ENCODE data around the gene EID2. TPM values are rescaled to one million over a fixed set of nuclear protein-coding genes. Genes with fewer than 3 reads are reported as not detected.

The EID2 gene
- total and polyA plus RNA-seq, 2 of the 4 experiments (the other 2 are of a cell fraction) = 5.7 to 9.8 TPM

- Histone ChIP-seq H3K4ac (ENCODE audit: low read depth, low read length) (no peak within 1 kb of the TSS), H4K91ac (ENCODE audit: insufficient read depth, low read depth, low read length) (no peak within 1 kb of the TSS), H3K4me3 (ENCODE audit: insufficient read depth, low read depth, low read length) (peak within 1 kb of the TSS; percentile 24; the same call in 1 of the 2 replicates), H3K36me3 (ENCODE audit: control insufficient read depth, insufficient read depth, low read length) (no peaks in the 10 kb centered on the region), H2AFZ (replicated peaks; ENCODE audit: low read length, poor library complexity) (peak within 1 kb of the TSS; percentile 85), H4K8ac (ENCODE audit: low read depth in 2 of 2, low read length in 2 of 2) (no peak within 1 kb of the TSS; a peak in 1 of 4 replicates), H2AK9ac (replicated peaks; ENCODE audit: low read depth, low read length, poor library complexity) (peak within 1 kb of the TSS; percentile 71), H3K56ac (ENCODE audit: extremely low read depth, insufficient read depth, low read length) (no peak within 1 kb of the TSS), H3K14ac (replicated peaks; ENCODE audit: low read depth, low read length) (no peak within 1 kb of the TSS), H4K5ac (ENCODE audit: low read depth, low read length) (no peak within 1 kb of the TSS), H3K4me2 (ENCODE audit: low read depth, low read length) (peak within 1 kb of the TSS; percentile 89), H3K9me3 (ENCODE audit: control insufficient read depth, insufficient read depth, low read length) (no peaks in the 10 kb centered on the region), H3K9ac (ENCODE audit: low read depth, low read length) (no peak within 1 kb of the TSS), H2AK5ac (ENCODE audit: low read depth, low read length) (0 out of 2 replicates have a peak within 1 kb of the TSS, but pooled peaks have one; percentile 2), H3K27me3 (ENCODE audit: control insufficient read depth, insufficient read depth, low read length) (peaks cover 38% of the 10 kb centered on the region), H2BK20ac (ENCODE audit: low read depth, low read length) (no peak within 1 kb of the TSS), H3K4me1 (ENCODE audit: control insufficient read depth, insufficient read depth, low read length) (peaks cover 3% of the 10 kb centered on the region; the same call in 1 of the 2 replicates), H3K27ac (ENCODE audit: insufficient read depth, low read length) (no peak within 1 kb of the TSS), H2BK120ac (ENCODE audit: low read depth, low read length) (no peak within 1 kb of the TSS), H3K18ac (ENCODE audit: low read depth, low read length) (no peak within 1 kb of the TSS), H2BK5ac (ENCODE audit: low read depth, low read length, poor library complexity, severe bottlenecking) (no peak within 1 kb of the TSS), H3K79me1 (ENCODE audit: low read depth in 1 of 2, low read length in 2 of 2) (no peaks in the 10 kb centered on the region), H4K20me1 (ENCODE audit: insufficient read depth, low read length) (no peaks in the 10 kb centered on the region), H3K23ac (ENCODE audit: low read depth, low read length) (peak within 1 kb of the TSS; percentile 28; the same call in 1 of the 2 replicates), H3K9me1 (ENCODE audit: insufficient read depth, low read length) (no peaks in the 10 kb centered on the region; the same call in 1 of the 2 replicates), H2BK15ac (ENCODE audit: low read depth, low read length) (no peak within 1 kb of the TSS)
- TF ChIP-seq BHLHE40 (IDR thresholded peaks at IDR 0.05; ENCODE audit: low read depth, low read length) (no peak), ELK1 (IDR thresholded peaks at IDR 0.05; ENCODE audit: borderline replicate concordance, low read depth, low read length) (no peak), MXI1 (IDR thresholded peaks at IDR 0.05; ENCODE audit: borderline replicate concordance, low read depth, low read length) (no peak), FOS (IDR thresholded peaks at IDR 0.05; ENCODE audit: low read depth, low read length) (no peak), NFE2L2 (IDR thresholded peaks at IDR 0.05; ENCODE audit: low read depth, low read length) (no peak), RCOR1 (IDR thresholded peaks at IDR 0.05; ENCODE audit: insufficient replicate concordance, low read length) (no peak), RAD21 (IDR thresholded peaks at IDR 0.05; ENCODE audit: low read length) (no peak), RFX5 (IDR thresholded peaks at IDR 0.05; ENCODE audit: low read depth, low read length) (no peak), SMC3 (IDR thresholded peaks at IDR 0.05; ENCODE audit: low read depth, low read length) (no peak), CHD1 (IDR thresholded peaks at IDR 0.05; ENCODE audit: low read depth, low read length) (no peak), MAZ (IDR thresholded peaks at IDR 0.05; ENCODE audit: borderline replicate concordance, low read depth, low read length) (no peak)
- TF ChIP-seq, protein P1, sequence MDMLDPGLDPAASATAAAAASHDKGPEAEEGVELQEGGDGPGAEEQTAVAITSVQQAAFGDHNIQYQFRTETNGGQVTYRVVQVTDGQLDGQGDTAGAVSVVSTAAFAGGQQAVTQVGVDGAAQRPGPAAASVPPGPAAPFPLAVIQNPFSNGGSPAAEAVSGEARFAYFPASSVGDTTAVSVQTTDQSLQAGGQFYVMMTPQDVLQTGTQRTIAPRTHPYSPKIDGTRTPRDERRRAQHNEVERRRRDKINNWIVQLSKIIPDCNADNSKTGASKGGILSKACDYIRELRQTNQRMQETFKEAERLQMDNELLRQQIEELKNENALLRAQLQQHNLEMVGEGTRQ (IDR thresholded peaks at IDR 0.05; ENCODE audit: low read depth, low read length) = no peak
- TF ChIP-seq, protein P2, sequence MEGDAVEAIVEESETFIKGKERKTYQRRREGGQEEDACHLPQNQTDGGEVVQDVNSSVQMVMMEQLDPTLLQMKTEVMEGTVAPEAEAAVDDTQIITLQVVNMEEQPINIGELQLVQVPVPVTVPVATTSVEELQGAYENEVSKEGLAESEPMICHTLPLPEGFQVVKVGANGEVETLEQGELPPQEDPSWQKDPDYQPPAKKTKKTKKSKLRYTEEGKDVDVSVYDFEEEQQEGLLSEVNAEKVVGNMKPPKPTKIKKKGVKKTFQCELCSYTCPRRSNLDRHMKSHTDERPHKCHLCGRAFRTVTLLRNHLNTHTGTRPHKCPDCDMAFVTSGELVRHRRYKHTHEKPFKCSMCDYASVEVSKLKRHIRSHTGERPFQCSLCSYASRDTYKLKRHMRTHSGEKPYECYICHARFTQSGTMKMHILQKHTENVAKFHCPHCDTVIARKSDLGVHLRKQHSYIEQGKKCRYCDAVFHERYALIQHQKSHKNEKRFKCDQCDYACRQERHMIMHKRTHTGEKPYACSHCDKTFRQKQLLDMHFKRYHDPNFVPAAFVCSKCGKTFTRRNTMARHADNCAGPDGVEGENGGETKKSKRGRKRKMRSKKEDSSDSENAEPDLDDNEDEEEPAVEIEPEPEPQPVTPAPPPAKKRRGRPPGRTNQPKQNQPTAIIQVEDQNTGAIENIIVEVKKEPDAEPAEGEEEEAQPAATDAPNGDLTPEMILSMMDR (conservative IDR thresholded peaks at IDR 0.05; ENCODE audit: low read depth, low read length) = no peak
- intact Hi-C loops (cut with micrococcal nuclease) = loop anchor here (5.0 kb wide), 2 partner anchors 33 to 173 kb away; partner anchors contain the start of gene EID2B
- POLR2A ChIA-PET (ENCODE audit: unreplicated experiment) = no interaction called here
- dilution Hi-C loops (cut with HindIII; ENCODE audit: low sequenced_read_pairs, unreplicated experiment) = no loop called here
- DNase-seq = no peak
- CTCF ChIA-PET = no interaction called here
- in situ Hi-C loops (cut with MboI; ENCODE audit: low sequenced_read_pairs) = no loop called here
- BruUV-seq (replicated peaks) = no TSS peak
- WGBS, 2 experiments (ENCODE audit: extremely low coverage in 2 of 2, insufficient read length in 1 of 2) = 4% methylated on average over 16 of the region's 60 CpGs; no CpG with 5 or more reads in 1 of the 2 experiments
- ATAC-seq (ENCODE audit: low read depth) = no peak
Observed at GRCh38 chr19:39498798-39499642, 40.9 kb downstream of the EID2 start, which contains the start of gene DLL3. DLL3 (plus strand) TSS chr19:39498947; CDS start chr19:39498975, 28 bp downstream.

Measured in IMR-90 (cell line).